ENCODE measurements around the gene TCEA2. TPM values are rescaled to one million over a fixed set of nuclear protein-coding genes. Genes with fewer than 3 reads are reported as not detected.

The TCEA2 gene
- total and polyA plus RNA-seq, 2 donors from 2014 or later = 53.8 to 90.9 TPM

GRCh38 chr20:64063389-64064144, 569 bp downstream of the TCEA2 start:
- H3K27ac ChIP-seq (ENCODE audit: low read depth in 2 of 2, low read length in 2 of 2) = peak overlapping the region in 1 of 2 donors; percentile 43
- H3K36me3 ChIP-seq (ENCODE audit: control insufficient read depth in 2 of 3, insufficient read depth in 3 of 3, low read length in 3 of 3) = no peaks in the 10 kb centered on the region
- peak overlapping the region; percentile 55 to 74 (median 61) for H3K4me3 ChIP-seq (ENCODE audit: low read length in 3 of 3)
- FAIRE-seq = no peak
- TF ChIP-seq CTCF (IDR thresholded peaks at IDR 0.05; ENCODE audit: borderline replicate concordance, extremely low read depth, insufficient read depth) = no peak
- no peaks in the 10 kb centered on the region for H3K27me3 ChIP-seq (ENCODE audit: control insufficient read depth, insufficient read depth, low read length)
- H3K4me1 ChIP-seq (ENCODE audit: control insufficient read depth in 2 of 3, insufficient read depth in 2 of 3, low read depth in 1 of 3, low read length in 3 of 3) = peaks cover 0 to 18% (median 6%) of the 10 kb centered on the region in 3 donors
- H3K9me3 ChIP-seq (ENCODE audit: control insufficient read depth in 2 of 3, insufficient read depth in 1 of 3, low read length in 3 of 3) = no peaks in the 10 kb centered on the region
- peak in 2 of 5 donors; percentile 63 to 86 for DNase-seq
- intact Hi-C loops (cut with DNase I) = no loop called here
- peak overlapping the region; percentile 23 to 75 (median 25) for H3K9ac ChIP-seq (ENCODE audit: low read length in 3 of 3)

DNA sequence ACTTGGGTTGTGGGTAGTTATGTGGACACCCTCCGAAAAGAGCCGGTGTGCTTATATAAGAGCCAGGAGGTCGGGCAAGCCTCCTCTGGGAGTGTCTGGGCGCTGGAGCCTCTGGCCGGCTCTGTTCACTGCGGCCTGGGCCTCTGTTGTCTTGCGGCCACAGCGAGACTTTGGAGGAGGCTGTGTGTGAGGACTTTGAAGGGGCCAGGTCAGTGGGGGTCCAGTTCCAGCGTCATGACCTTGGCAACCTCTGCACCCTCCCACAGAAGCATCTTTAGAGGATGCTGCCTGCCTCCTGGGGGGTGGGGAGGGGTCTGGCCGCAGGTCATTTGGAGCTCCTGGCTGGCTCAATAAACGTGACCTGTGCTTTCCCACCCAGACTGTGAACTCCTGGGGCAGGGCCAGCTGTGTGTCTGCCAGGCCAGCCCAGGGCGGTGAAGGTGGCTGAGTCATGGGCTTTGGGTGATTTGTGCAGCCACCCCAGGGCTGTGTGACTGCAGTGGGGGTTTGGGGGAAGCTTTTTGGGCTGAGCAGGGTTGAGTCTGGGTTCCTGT, 1.2 kb downstream of the TCEA2 start:
- no peaks in the 10 kb centered on the region for H3K36me3 ChIP-seq (ENCODE audit: control insufficient read depth in 2 of 3, insufficient read depth in 3 of 3, low read length in 3 of 3)
- no peak for FAIRE-seq
- TF ChIP-seq CTCF (IDR thresholded peaks at IDR 0.05; ENCODE audit: borderline replicate concordance, extremely low read depth, insufficient read depth) = no peak
- H3K9me3 ChIP-seq (ENCODE audit: control insufficient read depth in 2 of 3, insufficient read depth in 1 of 3, low read length in 3 of 3) = no peaks in the 10 kb centered on the region
- DNase-seq = no peak
- H3K4me3 ChIP-seq (ENCODE audit: low read length in 3 of 3) = peak overlapping the region in 2 of 3 donors; percentile 55 to 74
- intact Hi-C loops (cut with DNase I) = no loop called here
- peaks cover 0 to 18% (median 6%) of the 10 kb centered on the region in 3 donors for H3K4me1 ChIP-seq (ENCODE audit: control insufficient read depth in 2 of 3, insufficient read depth in 2 of 3, low read depth in 1 of 3, low read length in 3 of 3)
- no peak overlapping the region for H3K27ac ChIP-seq (ENCODE audit: low read depth in 2 of 2, low read length in 2 of 2)
- no peaks in the 10 kb centered on the region for H3K27me3 ChIP-seq (ENCODE audit: control insufficient read depth, insufficient read depth, low read length)
- peak overlapping the region in 2 of 3 donors; percentile 25 to 75 for H3K9ac ChIP-seq (ENCODE audit: low read length in 3 of 3)

DNA sequence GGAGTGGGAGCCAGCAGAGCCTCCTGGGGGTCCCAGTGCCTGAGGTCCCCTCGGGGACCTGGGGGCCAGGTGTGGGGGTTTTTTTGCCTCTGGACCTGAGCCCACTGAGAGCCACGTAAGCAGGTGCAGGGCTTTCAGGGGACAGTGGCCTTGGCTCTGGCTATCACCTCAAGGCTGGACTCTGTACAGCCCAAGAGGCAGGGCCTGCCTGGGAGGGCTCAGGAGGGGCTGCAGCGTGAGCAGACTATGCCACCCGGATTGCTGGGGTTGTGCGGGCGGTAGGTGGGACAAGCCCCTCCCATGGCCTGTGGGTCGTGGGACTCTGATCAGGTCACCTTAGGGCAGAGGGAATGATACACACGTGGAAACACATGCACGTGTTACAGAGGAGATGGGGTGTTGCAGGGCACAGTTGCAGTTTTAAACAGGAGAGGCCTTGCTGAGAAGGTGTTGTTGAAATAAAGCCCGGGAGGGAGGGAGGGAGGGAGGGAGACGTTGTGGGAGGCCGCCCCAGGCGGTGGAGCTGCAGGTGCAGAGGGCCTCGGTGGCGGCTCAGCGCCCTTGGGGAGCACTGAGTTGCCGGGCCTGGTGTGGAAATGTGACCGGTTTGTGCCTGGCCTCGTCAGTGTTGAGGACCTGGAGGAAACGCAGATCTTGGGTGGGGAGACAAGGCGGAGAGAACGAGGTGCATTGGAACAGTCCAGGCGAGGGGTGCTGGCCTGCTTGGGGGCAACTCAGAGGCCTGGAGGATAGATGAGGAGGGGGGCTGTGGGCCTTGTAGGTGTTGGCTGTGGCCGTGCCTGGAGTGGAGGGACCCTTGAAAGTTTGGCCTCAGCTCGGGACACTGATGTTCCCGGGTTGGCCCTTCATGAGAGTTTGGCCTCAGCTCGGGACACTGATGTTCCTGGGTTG, 2.3 kb downstream of the TCEA2 start:
- Histone ChIP-seq H3K4me3 (ENCODE audit: low read length in 3 of 3) (no peak overlapping the region), H3K36me3 (ENCODE audit: control insufficient read depth in 2 of 3, insufficient read depth in 3 of 3, low read length in 3 of 3) (no peaks in the 10 kb centered on the region), H3K27ac (ENCODE audit: low read depth in 2 of 2, low read length in 2 of 2) (no peak overlapping the region), H3K9me3 (ENCODE audit: control insufficient read depth in 2 of 3, insufficient read depth in 1 of 3, low read length in 3 of 3) (no peaks in the 10 kb centered on the region), H3K4me1 (ENCODE audit: control insufficient read depth in 2 of 3, insufficient read depth in 2 of 3, low read depth in 1 of 3, low read length in 3 of 3) (peaks cover 0 to 18% (median 6%) of the 10 kb centered on the region in 3 donors), H3K27me3 (ENCODE audit: control insufficient read depth, insufficient read depth, low read length) (no peaks in the 10 kb centered on the region), H3K9ac (ENCODE audit: low read length in 3 of 3) (no peak overlapping the region)
- intact Hi-C loops (cut with DNase I) = no loop called here
- FAIRE-seq (no peak), DNase-seq (no peak)
- no peak for TF ChIP-seq CTCF (IDR thresholded peaks at IDR 0.05; ENCODE audit: borderline replicate concordance, extremely low read depth, insufficient read depth)

Measured in kidney (tissue), 14 donors.